ENCODE data around the gene LCE2D. TPM values are rescaled to one million over a fixed set of nuclear protein-coding genes. Genes with fewer than 3 reads are reported as not detected.

Gene LCE2D
- total RNA-seq, 2 experiments from 2014 or later = not detected

Small RNA genes within 50 kb of the gene (small RNA-seq; reads per million reads assigned to genes)
- not detected for gene LCE3A
- not detected for gene LCE3B

Other genes starting within 250 kb of the LCE2D start
- not detected in 2 replicates for gene CRNN, start 249.1 kb upstream of the LCE2D start, total RNA-seq (2014; rRNA removed; shearing (Covaris generic))
- not detected in 2 replicates for gene CRNN, start 249.1 kb upstream of the LCE2D start, total RNA-seq (2022)
- not detected in 2 replicates for gene LCE5A, start 152.6 kb upstream of the LCE2D start, total RNA-seq (2014; rRNA removed; shearing (Covaris generic))
- not detected in 2 replicates for gene LCE5A, start 152.6 kb upstream of the LCE2D start, total RNA-seq (2022)
- not detected in 2 replicates for gene CRCT1, start 148.9 kb upstream of the LCE2D start, total RNA-seq (2014; rRNA removed; shearing (Covaris generic))
- gene CRCT1, start 148.9 kb upstream of the LCE2D start, total RNA-seq (2022) = not detected in 2 replicates
- gene LCE3E, start 96.6 kb upstream of the LCE2D start, total RNA-seq (2014; rRNA removed; shearing (Covaris generic)) = not detected in 2 replicates
- gene LCE3E, start 96.6 kb upstream of the LCE2D start, total RNA-seq (2022) = not detected in 2 replicates
- not detected in 2 replicates for gene LCE3D, start 82.9 kb upstream of the LCE2D start, total RNA-seq (2014; rRNA removed; shearing (Covaris generic))
- not detected in 2 replicates for gene LCE3D, start 82.9 kb upstream of the LCE2D start, total RNA-seq (2022)
- not detected in 2 replicates for gene LCE3C, start 63.1 kb upstream of the LCE2D start, total RNA-seq (2014; rRNA removed; shearing (Covaris generic))
- gene LCE3C, start 63.1 kb upstream of the LCE2D start, total RNA-seq (2022) = not detected in 2 replicates
- not detected in 2 replicates for gene LCE3B, start 49.6 kb upstream of the LCE2D start, total RNA-seq (2014; rRNA removed; shearing (Covaris generic))
- not detected in 2 replicates for gene LCE3B, start 49.6 kb upstream of the LCE2D start, total RNA-seq (2022)
- not detected in 2 replicates for gene LCE3A, start 40.3 kb upstream of the LCE2D start, total RNA-seq (2014; rRNA removed; shearing (Covaris generic))
- not detected in 2 replicates for gene LCE3A, start 40.3 kb upstream of the LCE2D start, total RNA-seq (2022)
- gene LCE2C, start 11.9 kb downstream of the LCE2D start, total RNA-seq (2014; rRNA removed; shearing (Covaris generic)) = not detected in 2 replicates
- gene LCE2C, start 11.9 kb downstream of the LCE2D start, total RNA-seq (2022) = not detected in 2 replicates
- gene LCE2B, start 22.7 kb downstream of the LCE2D start, total RNA-seq (2014; rRNA removed; shearing (Covaris generic)) = not detected in 2 replicates
- gene LCE2B, start 22.7 kb downstream of the LCE2D start, total RNA-seq (2022) = not detected in 2 replicates
- not detected in 2 replicates for gene LCE2A, start 35.0 kb downstream of the LCE2D start, total RNA-seq (2014; rRNA removed; shearing (Covaris generic))
- not detected in 2 replicates for gene LCE2A, start 35.0 kb downstream of the LCE2D start, total RNA-seq (2022)
- not detected in 2 replicates for gene LCE4A, start 44.8 kb downstream of the LCE2D start, total RNA-seq (2014; rRNA removed; shearing (Covaris generic))
- not detected in 2 replicates for gene LCE4A, start 44.8 kb downstream of the LCE2D start, total RNA-seq (2022)
- not detected in 2 replicates for gene KPRP, start 94.6 kb downstream of the LCE2D start, total RNA-seq (2014; rRNA removed; shearing (Covaris generic))
- gene KPRP, start 94.6 kb downstream of the LCE2D start, total RNA-seq (2022) = not detected in 2 replicates
- not detected in 2 replicates for gene LCE1F, start 111.8 kb downstream of the LCE2D start, total RNA-seq (2014; rRNA removed; shearing (Covaris generic))
- gene LCE1F, start 111.8 kb downstream of the LCE2D start, total RNA-seq (2022) = not detected in 2 replicates
- not detected in 2 replicates for gene LCE1E, start 122.9 kb downstream of the LCE2D start, total RNA-seq (2014; rRNA removed; shearing (Covaris generic))
- gene LCE1E, start 122.9 kb downstream of the LCE2D start, total RNA-seq (2022) = not detected in 2 replicates
- not detected in 2 replicates for gene LCE1D, start 133.3 kb downstream of the LCE2D start, total RNA-seq (2014; rRNA removed; shearing (Covaris generic))
- not detected in 2 replicates for gene LCE1D, start 133.3 kb downstream of the LCE2D start, total RNA-seq (2022)
- not detected in 2 replicates for gene LCE1C, start 143.3 kb downstream of the LCE2D start, total RNA-seq (2014; rRNA removed; shearing (Covaris generic))
- not detected in 2 replicates for gene LCE1C, start 143.3 kb downstream of the LCE2D start, total RNA-seq (2022)
- gene LCE1B, start 148.6 kb downstream of the LCE2D start, total RNA-seq (2014; rRNA removed; shearing (Covaris generic)) = not detected in 2 replicates
- not detected in 2 replicates for gene LCE1B, start 148.6 kb downstream of the LCE2D start, total RNA-seq (2022)
- not detected in 2 replicates for gene LCE1A, start 164.1 kb downstream of the LCE2D start, total RNA-seq (2014; rRNA removed; shearing (Covaris generic))
- not detected in 2 replicates for gene LCE1A, start 164.1 kb downstream of the LCE2D start, total RNA-seq (2022)
- not detected in 2 replicates for gene LCE6A, start 179.5 kb downstream of the LCE2D start, total RNA-seq (2014; rRNA removed; shearing (Covaris generic))
- not detected in 2 replicates for gene LCE6A, start 179.5 kb downstream of the LCE2D start, total RNA-seq (2022)
- gene LCE7A, start 196.6 kb downstream of the LCE2D start, total RNA-seq (2014; rRNA removed; shearing (Covaris generic)) = not detected in 2 replicates
- gene LCE7A, start 196.6 kb downstream of the LCE2D start, total RNA-seq (2022) = not detected in 2 replicates
- not detected in 2 replicates for gene SMCP, start 214.9 kb downstream of the LCE2D start, total RNA-seq (2014; rRNA removed; shearing (Covaris generic))
- not detected in 2 replicates for gene SMCP, start 214.9 kb downstream of the LCE2D start, total RNA-seq (2022)
- gene IVL, start 245.2 kb downstream of the LCE2D start, total RNA-seq (2014; rRNA removed; shearing (Covaris generic)) = not detected in 2 replicates
- gene IVL, start 245.2 kb downstream of the LCE2D start, total RNA-seq (2022) = not detected in 2 replicates

Measured in OCI-LY7 (cell line).